Kasumi-1 (cell line): ENCODE data around the gene RARRES2.
A peak's percentile ranks its signal among the peaks of the same experiment; 100 is the strongest.

Source experiments
- DNase-seq, 2 experiments: peaks; one replicate each; lab custom pipeline; 2025; lab: John Stamatoyannopoulos, UW

Gene RARRES2

GRCh38 chr7:150376560-150376959 lies 35.1 kb upstream of the RARRES2 start:
- DNase-seq = no peak

- DNase-seq = no peak
Measured at GRCh38 chr7:150375662-150376521, 34.5 kb upstream of the RARRES2 start.

GRCh38 chr7:150374472-150374871 lies 33.0 kb upstream of the RARRES2 start:
- no peak for DNase-seq

GRCh38 chr7:150374026-150374425 lies 32.6 kb upstream of the RARRES2 start:
- no peak for DNase-seq

- DNase-seq = no peak
Measured at GRCh38 chr7:150373049-150373801, 31.8 kb upstream of the RARRES2 start.

GRCh38 chr7:150372271-150373048 lies 31.0 kb upstream of the RARRES2 start:
- DNase-seq = no peak

GRCh38 chr7:150371996-150372270 lies 30.5 kb upstream of the RARRES2 start:
- no peak for DNase-seq

- DNase-seq = no peak
Measured at GRCh38 chr7:150371131-150371995, 29.9 kb upstream of the RARRES2 start.

GRCh38 chr7:150370612-150371071 lies 29.2 kb upstream of the RARRES2 start:
- DNase-seq = no peak

GRCh38 chr7:150369748-150370501 lies 28.5 kb upstream of the RARRES2 start:
- DNase-seq = no peak

- DNase-seq = no peak
Measured at GRCh38 chr7:150368884-150369747, 27.7 kb upstream of the RARRES2 start.

GRCh38 chr7:150368096-150368883 lies 26.9 kb upstream of the RARRES2 start, which contains the start of gene REPIN1:
REPIN1 (plus strand) TSS chr7:150368822; CDS start chr7:150369712, 890 bp downstream.
- DNase-seq = peak; percentile 63 to 69

- DNase-seq = no peak
Measured at GRCh38 chr7:150367677-150368095, 26.3 kb upstream of the RARRES2 start.

- DNase-seq = peak; percentile 65 to 67
Measured at GRCh38 chr7:150365673-150366398, 24.4 kb upstream of the RARRES2 start.

- no peak for DNase-seq
Measured at GRCh38 chr7:150365194-150365593, 23.8 kb upstream of the RARRES2 start.

- peak; percentile 91 to 92 for DNase-seq
Measured at GRCh38 chr7:150363872-150364271, 22.4 kb upstream of the RARRES2 start.

- no peak for DNase-seq
Measured at GRCh38 chr7:150363370-150363769, 21.9 kb upstream of the RARRES2 start.
